Measurements from ENCODE around the gene GSTM4.
"Not testable (repeated sequence)": the region's sequence is repeated elsewhere in the genome, so short reads cannot be mapped to it uniquely, and the experiment has no call there.

Gene GSTM4

GRCh38 chr1:109639841-109640184 is 16.1 kb upstream of the GSTM4 start:
- DNase-seq: no peak

GRCh38 chr1:109640285-109640865 is 15.5 kb upstream of the GSTM4 start:
- DNase-seq: peak; percentile 32

DNA sequence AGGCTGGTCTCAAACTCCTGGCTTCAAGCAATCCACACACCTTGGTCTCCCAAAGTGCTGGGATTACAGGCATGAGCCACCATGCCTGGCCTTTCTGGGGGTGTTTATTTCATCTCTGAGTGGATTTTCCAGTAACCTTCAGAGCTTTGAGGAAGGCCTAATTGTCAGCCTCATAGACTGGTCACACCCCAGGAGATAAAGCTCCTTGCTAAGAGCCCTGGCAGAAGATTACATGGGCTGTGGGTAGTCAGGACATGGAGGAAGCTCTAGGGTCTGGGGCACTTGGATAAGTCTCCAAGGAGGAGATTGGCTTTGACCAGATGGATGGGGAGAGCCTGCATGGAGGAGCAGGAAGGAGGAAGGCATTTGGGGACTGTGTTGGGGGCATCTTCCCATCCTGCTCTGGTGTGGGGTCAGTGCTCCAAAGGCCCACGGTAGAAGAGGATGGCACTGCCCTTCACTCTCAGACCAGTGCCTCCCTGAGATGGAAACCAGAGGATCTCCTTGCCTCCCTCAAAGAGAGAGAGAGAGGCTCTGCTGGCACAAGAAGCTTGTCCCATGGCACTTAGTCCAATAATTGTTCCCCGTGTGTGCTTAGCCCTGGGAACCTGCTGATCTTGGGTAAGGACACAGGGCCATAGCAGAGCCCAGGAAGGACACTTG is 14.7 kb upstream of the GSTM4 start:
- DNase-seq: no peak

DNA sequence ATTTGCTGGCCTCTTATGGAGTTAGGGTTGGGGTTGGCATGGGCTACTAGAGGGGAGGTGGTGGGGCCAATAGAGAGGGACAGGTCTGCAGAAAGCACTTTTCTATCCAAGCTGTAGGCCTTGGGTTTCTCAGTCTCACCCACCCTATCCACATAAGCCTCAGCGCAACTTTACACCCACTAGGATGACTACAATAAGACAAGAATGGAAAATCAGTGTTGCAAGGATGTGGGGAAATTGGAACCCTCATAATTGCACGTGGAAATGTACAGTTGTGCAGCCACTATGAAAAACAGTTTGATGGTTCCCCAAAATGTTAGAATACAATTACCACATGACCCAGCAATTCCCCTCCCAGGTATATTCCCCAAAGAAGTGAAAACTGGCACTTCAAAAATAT is 14.0 kb upstream of the GSTM4 start:
- no peak for DNase-seq

DNA sequence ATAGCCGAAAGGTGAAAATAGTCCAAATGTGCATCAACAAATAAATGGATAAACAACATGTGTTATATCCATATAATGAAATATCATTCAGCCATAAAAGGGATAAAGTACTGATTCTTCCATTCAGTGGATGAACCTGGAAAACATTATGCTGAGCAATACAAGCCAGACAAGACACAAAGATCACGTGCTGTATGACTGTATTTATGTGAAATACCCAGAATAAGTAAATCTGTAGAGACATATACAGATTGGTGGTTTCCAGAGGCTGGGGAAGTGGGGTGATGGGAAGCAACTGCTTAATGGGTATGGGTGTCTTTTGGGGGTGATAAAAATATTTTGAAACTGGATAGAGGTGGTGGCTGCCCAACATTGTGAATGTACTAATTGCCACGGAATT is 13.3 kb upstream of the GSTM4 start:
- peak; percentile 19 for DNase-seq

- DNase-seq: peak; percentile 53
Observed at GRCh38 chr1:109643385-109644230, 12.3 kb upstream of the GSTM4 start.

DNA sequence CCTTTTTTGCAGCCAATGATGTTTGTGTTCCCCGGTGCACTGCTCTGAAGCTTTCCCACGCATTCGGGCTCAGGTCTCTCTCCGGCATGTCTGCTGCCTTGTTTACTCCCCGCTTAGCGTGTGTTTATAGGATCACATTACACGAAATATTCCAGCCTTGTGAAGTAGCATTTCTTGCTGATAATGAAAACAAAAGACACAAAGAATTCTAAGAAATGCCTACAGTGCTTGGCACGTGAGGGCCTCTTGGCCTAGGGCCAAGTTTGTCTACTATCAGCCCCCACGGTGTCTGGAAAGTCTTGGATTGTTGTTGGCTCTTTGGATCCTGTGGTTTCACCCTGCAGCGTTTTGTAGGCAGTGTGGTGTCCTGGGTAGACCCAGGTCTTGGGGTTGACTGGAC is 11.2 kb upstream of the GSTM4 start:
- DNase-seq: no peak

GRCh38 chr1:109649491-109649914 is 6.4 kb upstream of the GSTM4 start:
- DNase-seq: peak; percentile 57

DNA sequence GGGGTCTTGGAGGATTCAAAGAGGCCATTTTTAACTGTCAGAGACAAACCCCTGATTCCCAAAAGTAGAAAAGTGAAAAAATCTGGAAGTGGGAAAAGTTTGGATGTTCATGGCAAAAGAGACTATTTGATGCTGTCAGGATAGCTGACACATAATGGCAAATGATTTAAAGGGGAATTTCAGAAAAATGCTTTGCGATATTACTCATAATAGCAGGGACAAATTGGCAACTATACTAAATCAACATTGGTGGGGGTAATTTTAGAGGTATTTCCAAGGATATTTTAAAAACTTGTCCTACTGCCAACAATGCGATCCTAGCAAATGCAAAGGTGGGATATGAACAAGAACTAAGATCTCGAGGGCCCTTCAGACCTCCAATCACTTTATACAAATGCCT is 5.3 kb upstream of the GSTM4 start:
- no peak for DNase-seq

GRCh38 chr1:109652402-109652801 is 3.5 kb upstream of the GSTM4 start:
- no peak for DNase-seq

DNA sequence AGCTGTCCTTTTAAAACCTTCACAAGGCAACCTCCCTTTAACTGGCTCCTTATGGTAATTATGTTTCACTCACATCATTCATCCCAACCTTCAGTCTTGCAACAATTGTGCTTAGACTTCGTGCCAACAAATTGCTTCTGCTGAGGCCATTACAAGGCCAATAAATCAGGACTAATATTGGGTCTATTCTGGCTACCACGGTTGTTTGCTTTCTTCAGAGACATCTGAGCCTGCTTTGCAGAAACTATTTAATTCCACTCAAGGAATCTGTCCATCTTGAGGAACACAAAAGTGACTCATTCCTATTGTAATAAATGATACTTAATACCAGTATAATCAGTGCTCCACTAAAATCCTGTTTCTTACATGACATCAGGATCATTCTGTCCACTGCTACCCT is 2.6 kb upstream of the GSTM4 start:
- DNase-seq: no peak

DNA sequence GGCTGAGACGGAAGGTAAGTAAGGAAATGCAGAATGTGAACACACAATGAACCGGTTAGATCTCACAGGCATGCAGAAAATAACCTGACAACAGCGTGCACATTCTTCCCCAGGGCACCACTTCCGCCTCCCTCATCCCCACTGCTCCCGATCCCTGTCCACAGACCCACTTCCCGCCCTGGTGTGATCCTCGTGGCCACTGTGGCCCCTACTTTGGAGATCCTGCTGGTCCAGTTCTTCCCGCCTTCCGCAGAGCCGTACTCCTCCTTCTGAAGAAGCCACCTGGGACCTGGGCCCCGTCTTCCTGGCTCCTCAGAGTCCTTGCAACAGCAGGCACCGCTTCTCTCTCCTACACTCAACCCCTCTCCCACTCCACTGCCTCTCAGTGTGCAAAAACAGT is 1.4 kb upstream of the GSTM4 start:
- DNase-seq: no peak

GRCh38 chr1:109657395-109657794 is 1.5 kb downstream of the GSTM4 start:
- DNase-seq: no peak

- no peak for DNase-seq
Observed at GRCh38 chr1:109657970-109658369, 2.1 kb downstream of the GSTM4 start.

DNA sequence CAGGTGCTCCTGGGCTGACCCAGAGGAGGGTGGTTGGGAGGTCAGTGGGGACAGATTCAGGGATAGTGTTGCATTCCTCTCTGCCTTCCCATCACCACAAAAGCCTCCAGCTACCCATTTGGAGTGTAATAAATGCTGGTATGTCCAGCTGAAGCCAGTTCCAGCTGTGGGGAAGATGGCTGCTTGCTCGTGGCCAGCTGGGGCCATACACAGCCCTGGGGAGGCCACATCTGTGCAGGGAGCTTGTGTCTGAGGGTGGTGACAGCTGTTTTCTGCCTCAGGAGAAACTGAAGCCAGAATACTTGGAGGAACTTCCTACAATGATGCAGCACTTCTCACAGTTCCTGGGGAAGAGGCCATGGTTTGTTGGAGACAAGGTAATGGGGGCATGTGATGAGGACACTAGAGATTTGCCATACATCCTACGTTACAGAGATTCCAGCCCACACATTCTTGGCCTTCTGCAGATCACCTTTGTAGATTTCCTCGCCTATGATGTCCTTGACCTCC is 2.7 kb downstream of the GSTM4 start:
- DNase-seq: no peak

- DNase-seq: no peak
Observed at GRCh38 chr1:109659145-109659544, 3.2 kb downstream of the GSTM4 start.

DNA sequence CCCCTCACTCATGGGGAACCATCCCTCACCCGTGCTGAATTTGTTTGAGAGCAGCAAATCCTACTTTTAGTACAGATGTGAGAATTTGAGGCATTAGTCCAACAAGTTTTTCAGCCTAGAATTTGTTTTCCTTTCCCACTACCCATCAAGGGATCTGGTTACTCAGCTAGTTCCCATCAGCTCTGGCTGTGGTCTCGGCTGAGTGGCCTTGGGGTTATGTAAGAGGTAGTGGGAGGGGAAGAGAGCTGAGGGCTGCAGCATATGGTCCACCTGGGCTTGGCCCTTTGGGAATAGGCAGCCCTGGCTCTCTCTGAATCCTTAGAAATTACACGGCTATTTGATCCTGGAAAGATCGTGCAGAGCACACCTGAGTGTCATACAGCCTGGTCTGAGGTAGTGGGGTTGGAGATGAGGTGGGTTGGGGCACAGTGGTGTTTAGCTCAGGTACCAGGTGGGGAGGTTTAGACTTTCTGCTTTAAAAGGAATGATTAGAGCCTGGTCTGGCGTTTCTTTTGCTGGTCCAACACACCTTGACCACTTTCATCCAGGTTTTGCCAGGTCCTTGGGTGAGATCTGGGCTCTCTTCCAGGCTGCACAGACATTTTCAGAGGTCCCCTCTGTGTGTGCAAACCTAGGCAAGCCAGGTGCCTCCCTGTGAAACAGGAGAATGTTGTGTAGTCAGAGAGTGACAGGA is 4.2 kb downstream of the GSTM4 start:
- no peak for DNase-seq

- not testable (repeated sequence) for DNase-seq
Observed at GRCh38 chr1:109660691-109661026, 4.8 kb downstream of the GSTM4 start.

DNA sequence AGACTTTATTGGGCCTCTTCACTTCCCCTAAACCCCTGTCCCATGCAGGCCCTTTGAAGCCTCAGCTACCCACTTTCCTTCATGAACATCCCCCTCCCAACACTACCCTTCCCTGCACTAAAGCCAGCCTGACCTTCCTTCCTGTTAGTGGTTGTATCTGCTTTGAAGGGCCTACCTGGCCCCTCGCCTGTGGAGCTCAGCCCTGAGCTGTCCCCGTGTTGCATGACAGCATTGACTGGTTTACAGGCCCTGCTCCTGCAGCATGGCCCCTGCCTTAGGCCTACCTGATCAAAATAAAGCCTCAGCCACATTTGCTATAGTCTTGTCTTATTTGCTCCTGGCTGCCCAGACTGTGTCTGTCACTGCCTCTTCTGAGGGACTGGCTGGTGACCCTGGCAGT is 5.5 kb downstream of the GSTM4 start:
- DNase-seq: no peak

DNA sequence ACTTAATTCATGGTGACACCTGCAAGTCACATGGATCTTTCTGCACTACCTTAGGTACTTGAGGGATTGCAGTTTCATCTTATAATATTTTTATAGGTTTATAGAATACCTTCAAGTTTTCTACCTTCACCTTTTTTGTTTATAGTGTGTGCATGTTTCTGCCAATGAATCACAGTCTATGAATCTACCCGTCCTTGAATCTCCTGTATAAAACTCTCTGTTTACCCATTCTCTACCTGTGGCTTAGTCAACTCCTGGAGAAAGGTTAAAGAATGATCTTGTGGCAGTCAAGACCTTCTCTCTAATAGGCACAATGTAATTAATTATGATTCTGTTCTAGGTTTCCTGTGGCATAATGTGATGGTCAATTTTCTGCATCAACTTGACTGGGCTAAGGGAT is 8.8 kb downstream of the GSTM4 start:
- no peak for DNase-seq

DNA sequence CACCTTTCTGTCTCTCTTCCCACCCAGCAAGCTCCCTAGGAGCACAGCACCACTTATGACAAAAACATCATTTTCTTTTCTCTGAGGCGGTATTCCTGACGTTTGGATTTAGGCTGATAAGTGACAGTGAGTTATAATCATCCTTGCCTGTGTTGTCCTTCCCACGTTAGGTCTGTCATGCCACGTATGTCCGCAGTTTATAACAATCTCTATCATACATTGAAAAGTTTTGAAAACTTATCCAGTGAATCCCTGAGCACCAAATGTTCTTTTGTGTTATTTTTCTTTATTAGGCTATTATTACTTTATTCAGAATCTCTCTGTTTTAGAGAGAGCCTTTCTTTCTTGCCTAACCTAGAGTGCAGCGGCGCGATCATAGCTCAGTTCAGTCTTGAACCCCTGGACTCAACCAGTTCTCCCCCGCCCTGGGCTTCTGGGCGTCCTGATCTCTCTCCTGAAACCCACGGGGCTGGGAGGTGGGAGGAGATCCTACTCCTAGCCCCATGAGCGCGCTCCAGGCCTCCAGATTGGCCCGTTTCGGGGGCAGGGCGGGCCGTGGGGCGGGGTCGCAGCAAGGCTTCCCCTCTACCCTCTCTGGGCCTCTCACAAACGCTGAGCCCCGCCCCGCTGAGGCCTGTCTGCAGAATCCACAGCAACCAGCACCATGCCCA is 11.7 kb downstream of the GSTM4 start, which contains the start of gene GSTM2:
TSS of gene GSTM2 (plus strand) at position 606 of the 671 bp plus-strand sequence. CDS start at position 665, 59 bp downstream.
- peak; percentile 77 for DNase-seq

- no peak for DNase-seq
Observed at GRCh38 chr1:109668123-109668775, 12.3 kb downstream of the GSTM4 start.
